A673 (cell line): ENCODE data around the gene BBS9.
"Not testable (repeated sequence)": the region's sequence is repeated elsewhere in the genome, so short reads cannot be mapped to it uniquely, and the experiment has no call there.

ENCODE experiments used
- CTCF ChIP-seq: fragments of 300-800, 200-600 bp; sonication (generic); conservative IDR thresholded peaks from 2 replicates; pipeline ENCODE4 v1.5.1; 2017; ENCODE audit warnings: low read depth, mild to moderate bottlenecking, antibody characterized with exemption, low read length, moderate library complexity, mixed read lengths
- EZH2 ChIP-seq: fragments of 200-600 bp; sonication (generic); IDR thresholded peaks from 2 replicates; pipeline ENCODE4 v1.6.1; 2017; ENCODE audit warnings: borderline replicate concordance, low read depth, mild to moderate bottlenecking, mixed read lengths, antibody characterized with exemption, low read length; ENCODE audit not compliant: poor library complexity, severe bottlenecking

- not testable (repeated sequence) for TF ChIP-seq CTCF, EZH2
Measured at GRCh38 chr7:33303978-33304557, 174.7 kb downstream of the BBS9 start.
